Breast epithelium (tissue), 4 donors: Measurements from ENCODE around the gene MLLT10. TPM values are rescaled to one million over a fixed set of nuclear protein-coding genes. Genes with fewer than 3 reads are reported as not detected.

Experiments used
- DNase-seq, 2 donors: peaks; one replicate each; pipeline ENCODE4 v3.0.0-alpha.2; 2019; ENCODE audit warnings: low spot score in 2 of 2
- H3K27ac ChIP-seq, 2 donors: fragments of 200-600 bp; sonication (generic) in 1 of 2; one replicate each; pipeline ENCODE4 v1.5.1; 2016 to 2019; ENCODE audit warnings: mild to moderate bottlenecking in 1 of 2
- H3K27me3 ChIP-seq, 2 donors: fragments of 200-600 bp; sonication (generic) in 1 of 2; one replicate each; pipeline versions ENCODE4 v1.5.1 to v1.6.0; 2017 to 2019; ENCODE audit warnings: control low read depth in 1 of 2, mild to moderate bottlenecking in 1 of 2
- H3K36me3 ChIP-seq: fragments of 200-600 bp; one replicate; pipeline ENCODE4 v1.5.1; 2019
- H3K4me1 ChIP-seq, 2 donors: fragments of 200-600 bp; sonication (generic); one replicate each; pipeline ENCODE4 v1.5.1; 2016 to 2019; ENCODE audit warnings: control low read depth in 1 of 2
- H3K4me3 ChIP-seq, 3 donors: fragments of 200-600 bp; sonication (generic); 1 replicate in 2 of 3; 2 replicates in 1 of 3; pipeline ENCODE4 v1.5.1; 2016 to 2019; ENCODE audit warnings: mild to moderate bottlenecking in 3 of 3, moderate library complexity in 2 of 3
- H3K9me3 ChIP-seq, 2 donors: fragments of 200-600 bp; sonication (generic) in 1 of 2; one replicate each; pipeline ENCODE4 v1.5.1; 2016 to 2019; ENCODE audit warnings: control low read depth in 1 of 2
- CTCF ChIP-seq, 3 donors: fragments of 450-650 bp; IDR thresholded peaks; one replicate each; pipeline ENCODE4 v1.5.1; 2016 to 2017; ENCODE audit warnings: antibody characterized with exemption in 3 of 3, mild to moderate bottlenecking in 3 of 3, moderate library complexity in 3 of 3
- POLR2A ChIP-seq: fragments of 450-650 bp; IDR thresholded peaks from one replicate; pipeline ENCODE4 v1.6.1; 2016; ENCODE audit warnings: antibody characterized with exemption, mild to moderate bottlenecking, moderate library complexity
- POLR2AphosphoS5 ChIP-seq, 3 donors: sonication (generic); formaldehyde crosslinking; IDR thresholded peaks; one replicate each; pipeline ENCODE4 v1.6.1; 2017; ENCODE audit warnings: antibody characterized with exemption in 3 of 3
- intact Hi-C: fragments of 100-400 bp; cut with DNase I; formaldehyde crosslinking; loops from one replicate; pipeline ENCODE4 v1.15.1; 2023; ENCODE audit warnings: low total_unique reads
- total RNA-seq, 3 donors: library from RNA; depleted of rRNA; stranded (reverse); fragments of >200 nt; gene quantifications; one replicate each; pipeline ENCODE4 v1.1.0, GENCODE V29; 2016

Gene MLLT10
- total RNA-seq, 3 donors from 2014 or later: 45.6 to 74.6 (median 58.0) TPM

GRCh38 chr10:21526188-21526859 is 7.7 kb upstream of the MLLT10 start:
- DNase-seq: peak; percentile 68 to 71
- peak overlapping the region; percentile 64 to 77 (median 69) for H3K4me3 ChIP-seq
- H3K27ac ChIP-seq: peak overlapping the region; percentile 97 to 98
- intact Hi-C loops: no loop called here
- peaks cover 0 to 5% of the 10 kb centered on the region in 2 donors for H3K27me3 ChIP-seq
- no peaks in the 10 kb centered on the region for H3K36me3 ChIP-seq
- TF ChIP-seq POLR2A (peak; percentile 24), CTCF (IDR thresholded peaks at IDR 0.05) (no peak), POLR2AphosphoS5 (IDR thresholded peaks at IDR 0.05) (peak in 2 of 3 donors; percentile 43 to 51)
- H3K9me3 ChIP-seq: no peaks in the 10 kb centered on the region
- H3K4me1 ChIP-seq: no peaks in the 10 kb centered on the region

- Histone ChIP-seq H3K4me3 (peak overlapping the region; percentile 64 to 77 (median 69)), H3K27ac (peak overlapping the region; percentile 97 to 98), H3K27me3 (no peaks in the 10 kb centered on the region), H3K4me1 (no peaks in the 10 kb centered on the region), H3K36me3 (no peaks in the 10 kb centered on the region), H3K9me3 (no peaks in the 10 kb centered on the region)
- TF ChIP-seq POLR2AphosphoS5 (IDR thresholded peaks at IDR 0.05) (peak in 1 of 3 donors; percentile 42), POLR2A (no peak)
- intact Hi-C loops: no loop called here
- DNase-seq: peak in 1 of 2 donors; percentile 64
Measured at GRCh38 chr10:21526860-21527597, 7.0 kb upstream of the MLLT10 start.

GRCh38 chr10:21527598-21528235 is 6.3 kb upstream of the MLLT10 start:
- DNase-seq: no peak
- H3K4me1 ChIP-seq: no peaks in the 10 kb centered on the region

GRCh38 chr10:21528236-21529031 is 5.6 kb upstream of the MLLT10 start:
- no peak for TF ChIP-seq POLR2A
- Histone ChIP-seq H3K9me3 (no peaks in the 10 kb centered on the region), H3K27ac (peak overlapping the region; percentile 97 to 98), H3K4me1 (no peaks in the 10 kb centered on the region), H3K27me3 (no peaks in the 10 kb centered on the region), H3K36me3 (no peaks in the 10 kb centered on the region), H3K4me3 (peak overlapping the region; percentile 64 to 77 (median 69))
- intact Hi-C loops: no loop called here
- no peak for DNase-seq

More at GRCh38 chr10:21527598-21528235, 6.3 kb upstream of the MLLT10 start:
- Histone ChIP-seq H3K36me3 (no peaks in the 10 kb centered on the region), H3K27me3 (no peaks in the 10 kb centered on the region), H3K4me3 (peak overlapping the region; percentile 64 to 77 (median 69)), H3K9me3 (no peaks in the 10 kb centered on the region), H3K27ac (peak overlapping the region; percentile 97 to 98)
- TF ChIP-seq POLR2A (no peak), POLR2AphosphoS5 (IDR thresholded peaks at IDR 0.05) (no peak), CTCF (IDR thresholded peaks at IDR 0.05) (no peak)
- intact Hi-C loops: no loop called here

GRCh38 chr10:21529032-21529910 is 4.8 kb upstream of the MLLT10 start:
- Histone ChIP-seq H3K27ac (peak overlapping the region; percentile 97 to 98), H3K4me3 (peak overlapping the region; percentile 64 to 77 (median 69)), H3K36me3 (no peaks in the 10 kb centered on the region), H3K4me1 (no peaks in the 10 kb centered on the region), H3K27me3 (no peaks in the 10 kb centered on the region), H3K9me3 (no peaks in the 10 kb centered on the region)
- no peak for DNase-seq
- intact Hi-C loops: no loop called here
- TF ChIP-seq POLR2A (no peak), CTCF (IDR thresholded peaks at IDR 0.05) (no peak), POLR2AphosphoS5 (IDR thresholded peaks at IDR 0.05) (no peak)
